ENCODE results near the gene TAS1R3.
A peak's percentile ranks its signal among the peaks of the same experiment; 100 is the strongest.

The TAS1R3 gene

GRCh38 chr1:1374929-1375662 is 44.0 kb downstream of the TAS1R3 start, which contains the start of gene AURKAIP1:
TSS of gene AURKAIP1 (minus strand) at chr1:1375207. CDS start at chr1:1374756, 451 bp downstream.
- DNase-seq: peak; percentile 100
- in situ Hi-C loops (cut with MboI; ENCODE audit: low pct_unique_long_range_greater_than_20kb, low sequenced_read_pairs): no loop called here

DNA sequence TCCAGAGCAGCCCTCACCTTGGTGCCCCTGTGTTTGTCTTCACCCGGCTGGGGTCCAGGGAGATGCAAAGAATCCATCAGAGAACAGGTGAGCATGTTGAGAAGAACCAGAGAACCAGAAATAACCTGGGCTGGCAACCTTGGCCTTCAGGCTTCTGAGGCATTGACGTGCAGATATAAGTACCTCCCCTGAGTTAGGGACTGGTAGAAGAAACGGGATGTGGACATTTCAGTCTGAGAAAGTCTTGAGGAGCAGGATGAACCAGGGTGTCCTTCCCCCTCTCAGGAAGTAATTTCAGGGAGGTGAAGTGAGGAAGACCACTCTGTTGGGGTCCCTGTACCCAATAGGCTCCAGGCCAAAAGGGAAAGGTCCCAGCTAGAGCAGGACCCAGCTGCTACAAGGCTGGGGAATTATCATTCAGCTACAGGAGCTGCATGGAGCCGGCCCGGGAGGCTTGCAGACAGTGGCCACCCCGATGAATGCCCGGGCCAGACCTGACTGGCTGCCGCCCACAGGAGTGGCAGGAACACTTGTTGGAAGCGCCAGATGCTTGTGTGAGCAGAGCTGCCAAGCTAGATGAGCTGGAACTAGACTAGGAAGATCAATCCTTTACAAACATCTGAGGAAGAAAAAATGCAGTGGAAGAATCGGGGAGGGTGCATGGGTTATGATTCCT is 45.6 kb downstream of the TAS1R3 start:
- DNase-seq: no peak
- in situ Hi-C loops (cut with MboI; ENCODE audit: low pct_unique_long_range_greater_than_20kb, low sequenced_read_pairs): no loop called here

- no peak for DNase-seq
- in situ Hi-C loops (cut with MboI; ENCODE audit: low pct_unique_long_range_greater_than_20kb, low sequenced_read_pairs): no loop called here
Measured at GRCh38 chr1:1377540-1378205, 46.6 kb downstream of the TAS1R3 start.

DNA sequence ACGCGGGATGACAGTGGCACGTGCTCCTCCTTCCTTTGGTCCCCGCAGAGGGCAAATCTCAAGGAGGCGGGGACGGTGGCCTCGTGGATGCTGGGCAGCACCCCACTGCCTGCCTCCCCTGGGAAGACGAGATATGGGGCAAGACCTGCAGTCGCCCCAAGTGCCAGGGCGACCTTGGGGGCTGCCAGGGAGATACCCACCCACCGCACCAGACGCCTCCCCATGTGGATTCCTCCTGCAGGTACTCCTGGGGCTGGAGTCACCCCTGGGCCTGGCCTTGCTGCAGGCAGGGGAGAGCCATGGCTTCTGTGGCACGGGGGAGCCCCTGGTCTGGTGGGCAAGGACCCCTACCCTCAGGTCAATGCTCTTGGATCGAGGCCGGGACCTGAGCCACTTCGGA is 49.8 kb downstream of the TAS1R3 start:
- no peak for DNase-seq
- in situ Hi-C loops (cut with MboI; ENCODE audit: low pct_unique_long_range_greater_than_20kb, low sequenced_read_pairs): no loop called here

DNA sequence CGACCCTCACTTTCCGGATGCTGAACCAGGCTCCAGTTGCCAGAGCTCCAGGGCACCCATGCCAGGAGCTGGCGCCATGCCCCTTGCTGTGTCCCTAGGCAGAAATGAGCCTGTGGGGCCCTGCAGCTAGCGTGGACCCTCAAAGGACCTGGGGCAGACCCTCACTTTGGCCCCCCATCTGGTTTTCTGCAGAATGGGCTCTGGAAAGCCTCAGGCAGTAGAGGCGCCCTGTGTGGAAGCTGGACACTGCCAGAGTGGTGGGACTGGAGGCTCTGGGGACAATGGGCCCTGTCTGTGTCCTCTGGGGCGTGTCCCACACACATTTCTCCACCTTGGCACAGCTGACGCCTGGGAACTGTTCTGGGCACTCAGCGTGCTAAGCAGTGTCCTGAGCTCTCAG is 50.2 kb downstream of the TAS1R3 start:
- no peak for DNase-seq
- in situ Hi-C loops (cut with MboI; ENCODE audit: low pct_unique_long_range_greater_than_20kb, low sequenced_read_pairs): no loop called here

All from KBM-7 (cell line).